AML-193 (cell line): ENCODE results near the gene PSMB7.

Experiments
- DNase-seq, 2 experiments: peaks; one replicate each; lab custom pipeline; 2025; lab: John Stamatoyannopoulos, UW

The PSMB7 gene

GRCh38 chr9:124381170-124381945, 33.9 kb downstream of the PSMB7 start:
- peak; percentile 98 to 99 for DNase-seq

GRCh38 chr9:124377551-124378406, 37.5 kb downstream of the PSMB7 start:
- DNase-seq, result no peak

GRCh38 chr9:124376329-124376728, 38.9 kb downstream of the PSMB7 start:
- DNase-seq, result no peak

GRCh38 chr9:124375726-124376125, 39.5 kb downstream of the PSMB7 start:
- no peak for DNase-seq

GRCh38 chr9:124373851-124374250, 41.4 kb downstream of the PSMB7 start:
- DNase-seq, result no peak

GRCh38 chr9:124373386-124373785, 41.9 kb downstream of the PSMB7 start:
- DNase-seq, result no peak

GRCh38 chr9:124372038-124372437, 43.2 kb downstream of the PSMB7 start:
- DNase-seq, result no peak

- DNase-seq, result peak; percentile 82
Observed at GRCh38 chr9:124370896-124371582, 44.2 kb downstream of the PSMB7 start.

- DNase-seq, result no peak
Observed at GRCh38 chr9:124369231-124369797, 45.9 kb downstream of the PSMB7 start.

- no peak for DNase-seq
Observed at GRCh38 chr9:124368692-124369091, 46.5 kb downstream of the PSMB7 start.

- DNase-seq, result no peak
Observed at GRCh38 chr9:124366476-124367220, 48.6 kb downstream of the PSMB7 start.

- no peak for DNase-seq
Observed at GRCh38 chr9:124365036-124365435, 50.2 kb downstream of the PSMB7 start.

GRCh38 chr9:124364141-124364540, 51.1 kb downstream of the PSMB7 start:
- DNase-seq, result no peak

GRCh38 chr9:124363326-124364096, 51.7 kb downstream of the PSMB7 start:
- DNase-seq, result no peak

GRCh38 chr9:124361128-124361527, 54.1 kb downstream of the PSMB7 start:
- DNase-seq, result no peak

GRCh38 chr9:124359855-124360678, 55.2 kb downstream of the PSMB7 start:
- no peak for DNase-seq

GRCh38 chr9:124359426-124359825, 55.8 kb downstream of the PSMB7 start:
- no peak for DNase-seq

GRCh38 chr9:124358631-124359030, 56.6 kb downstream of the PSMB7 start:
- DNase-seq, result no peak

GRCh38 chr9:124357721-124358361, 57.4 kb downstream of the PSMB7 start:
- DNase-seq, result no peak
